Mesendoderm (in vitro differentiated cells): ENCODE data around the gene ZNF628.

Experiments
- DNase-seq: peaks from one replicate; pipeline ENCODE4 v3.0.0; 2013
- H2AK5ac ChIP-seq: 2 replicates; pipeline ENCODE4 v1.6.1; 2013; ENCODE audit warnings: low read length, inconsistent platforms
- H2BK120ac ChIP-seq: 2 replicates; pipeline ENCODE4 v1.6.1; 2013; ENCODE audit warnings: low read depth, mild to moderate bottlenecking, low read length, moderate library complexity, mixed read lengths
- H2BK15ac ChIP-seq: replicated peaks from 2 replicates; pipeline ENCODE4 v1.6.1; 2013; ENCODE audit warnings: low read depth, mild to moderate bottlenecking, moderate library complexity
- H2BK5ac ChIP-seq: 2 replicates; pipeline ENCODE4 v1.6.1; 2013; ENCODE audit warnings: low read length, inconsistent platforms
- H3K18ac ChIP-seq: 2 replicates; pipeline ENCODE4 v1.6.1; 2013; ENCODE audit warnings: mild to moderate bottlenecking, low read length, mixed read lengths
- H3K23ac ChIP-seq: one replicate; pipeline ENCODE4 v1.6.1; 2013; ENCODE audit warnings: low read length
- H3K27ac ChIP-seq: 2 replicates; pipeline ENCODE4 v1.5.1; 2013; ENCODE audit warnings: low read depth, mild to moderate bottlenecking, inconsistent platforms, low read length, moderate library complexity
- H3K27me3 ChIP-seq: 2 replicates; pipeline ENCODE4 v1.6.1; 2013; ENCODE audit warnings: low read length, control low read depth, mild to moderate bottlenecking, inconsistent platforms; ENCODE audit not compliant: insufficient read depth, poor library complexity
- H3K36me3 ChIP-seq: 2 replicates; pipeline ENCODE4 v1.6.1; 2013; ENCODE audit warnings: low read length, inconsistent platforms; ENCODE audit not compliant: control insufficient read depth, insufficient read depth
- H3K4ac ChIP-seq: one replicate; pipeline ENCODE4 v1.6.1; 2013; ENCODE audit warnings: low read depth, mild to moderate bottlenecking, low read length, moderate library complexity
- H3K4me1 ChIP-seq: 2 replicates; pipeline ENCODE4 v1.6.1; 2013; ENCODE audit warnings: low read depth, low read length, inconsistent platforms; ENCODE audit not compliant: control insufficient read depth
- H3K4me2 ChIP-seq: 2 replicates; pipeline ENCODE4 v1.6.1; 2013; ENCODE audit warnings: low read length
- H3K4me3 ChIP-seq: 2 replicates; pipeline ENCODE4 v1.5.1; 2013; ENCODE audit warnings: mild to moderate bottlenecking, low read length
- H3K56ac ChIP-seq: one replicate; pipeline ENCODE4 v1.6.1; 2013; ENCODE audit warnings: low read length
- H3K79me1 ChIP-seq: 2 replicates; pipeline ENCODE4 v1.6.1; 2013; ENCODE audit warnings: low read length, inconsistent platforms
- H3K79me2 ChIP-seq: 2 replicates; pipeline ENCODE4 v1.6.1; 2013; ENCODE audit warnings: mild to moderate bottlenecking, low read length; ENCODE audit not compliant: control insufficient read depth, insufficient read depth
- H3K9ac ChIP-seq: 2 replicates; pipeline ENCODE4 v1.6.1; 2013; ENCODE audit warnings: low read length, inconsistent platforms
- H4K5ac ChIP-seq: one replicate; pipeline ENCODE4 v1.6.1; 2013; ENCODE audit warnings: low read length
- H4K8ac ChIP-seq: one replicate; pipeline ENCODE4 v1.6.1; 2013; ENCODE audit warnings: low read depth, mild to moderate bottlenecking, control low read depth, low read length, moderate library complexity
- WGBS: extraction: QIAGEN DNeasy Blood & Tissue Kit; methylation state at CpG from one replicate; pipeline ENCODE4 v1.1.7; 2013; ENCODE audit warnings: low lambda C conversion rate, missing lambda C conversion rate; ENCODE audit not compliant: insufficient coverage; ENCODE audit errors: extremely low coverage; 5-methylcytosine and 5-hydroxymethylcytosine counted together

Gene ZNF628

GRCh38 chr19:55478364-55478763 is 1.9 kb downstream of the ZNF628 start:
- H2BK120ac ChIP-seq = no peak overlapping the region
- H3K4me3 ChIP-seq = no peak overlapping the region
- H3K56ac ChIP-seq = no peak overlapping the region
- no peak overlapping the region for H4K8ac ChIP-seq
- no peak overlapping the region for H2AK5ac ChIP-seq
- peaks cover 2% of the 10 kb centered on the region for H3K4me1 ChIP-seq
- no peak overlapping the region for H3K4me2 ChIP-seq
- peaks cover 9% of the 10 kb centered on the region for H3K79me1 ChIP-seq
- no peak overlapping the region for H4K5ac ChIP-seq
- no peak overlapping the region for H2BK5ac ChIP-seq
- no peak overlapping the region for H3K18ac ChIP-seq
- no peaks in the 10 kb centered on the region for H3K36me3 ChIP-seq
- H3K27me3 ChIP-seq = no peaks in the 10 kb centered on the region
- H3K4ac ChIP-seq = no peak overlapping the region
- no peak overlapping the region for H2BK15ac ChIP-seq
- peaks cover 2% of the 10 kb centered on the region for H3K79me2 ChIP-seq
- WGBS = no CpG with 5 or more reads among the region's 12 CpGs
- H3K23ac ChIP-seq = no peak overlapping the region
- no peak overlapping the region for H3K27ac ChIP-seq
- no peak for DNase-seq
- no peak overlapping the region for H3K9ac ChIP-seq

- peaks cover 2% of the 10 kb centered on the region for H3K79me2 ChIP-seq
- peaks cover 9% of the 10 kb centered on the region for H3K79me1 ChIP-seq
- no peak overlapping the region for H3K4ac ChIP-seq
- no CpG with 5 or more reads among the region's 17 CpGs for WGBS
- H2AK5ac ChIP-seq = no peak overlapping the region
- no peak overlapping the region for H2BK120ac ChIP-seq
- no peak overlapping the region for H2BK15ac ChIP-seq
- H3K23ac ChIP-seq = no peak overlapping the region
- H3K9ac ChIP-seq = no peak overlapping the region
- DNase-seq = no peak
- H3K4me3 ChIP-seq = no peak overlapping the region
- no peak overlapping the region for H3K4me2 ChIP-seq
- H4K8ac ChIP-seq = no peak overlapping the region
- H3K36me3 ChIP-seq = no peaks in the 10 kb centered on the region
- no peak overlapping the region for H3K18ac ChIP-seq
- no peaks in the 10 kb centered on the region for H3K27me3 ChIP-seq
- H4K5ac ChIP-seq = no peak overlapping the region
- no peak overlapping the region for H3K27ac ChIP-seq
- peaks cover 2% of the 10 kb centered on the region for H3K4me1 ChIP-seq
- no peak overlapping the region for H2BK5ac ChIP-seq
- H3K56ac ChIP-seq = peak overlapping the region; percentile 15
Measured at GRCh38 chr19:55479045-55479444, 2.6 kb downstream of the ZNF628 start.

GRCh38 chr19:55479451-55480230 is 3.2 kb downstream of the ZNF628 start:
- Histone ChIP-seq H3K56ac (no peak overlapping the region), H3K9ac (no peak overlapping the region), H3K4ac (no peak overlapping the region), H3K4me1 (peaks cover 2% of the 10 kb centered on the region), H3K27me3 (no peaks in the 10 kb centered on the region), H3K4me3 (no peak overlapping the region), H3K4me2 (no peak overlapping the region), H2AK5ac (no peak overlapping the region), H4K5ac (no peak overlapping the region), H2BK5ac (no peak overlapping the region), H3K27ac (no peak overlapping the region), H3K36me3 (no peaks in the 10 kb centered on the region), H4K8ac (no peak overlapping the region), H2BK120ac (no peak overlapping the region), H3K79me2 (peaks cover 2% of the 10 kb centered on the region), H2BK15ac (no peak overlapping the region), H3K18ac (no peak overlapping the region), H3K23ac (no peak overlapping the region), H3K79me1 (peaks cover 9% of the 10 kb centered on the region)
- DNase-seq = no peak
- no CpG with 5 or more reads among the region's 15 CpGs for WGBS

- Histone ChIP-seq H3K23ac (no peak overlapping the region), H3K36me3 (no peaks in the 10 kb centered on the region), H3K18ac (no peak overlapping the region), H3K27ac (no peak overlapping the region), H3K79me2 (peaks cover 2% of the 10 kb centered on the region), H2AK5ac (no peak overlapping the region), H3K27me3 (no peaks in the 10 kb centered on the region), H4K8ac (no peak overlapping the region), H3K4me1 (peaks cover 2% of the 10 kb centered on the region), H3K56ac (peak overlapping the region; percentile 22), H3K9ac (no peak overlapping the region), H4K5ac (no peak overlapping the region), H2BK5ac (no peak overlapping the region), H2BK120ac (no peak overlapping the region), H3K4ac (no peak overlapping the region), H3K4me2 (no peak overlapping the region), H3K79me1 (peaks cover 10% of the 10 kb centered on the region), H2BK15ac (no peak overlapping the region), H3K4me3 (no peak overlapping the region)
- no peak for DNase-seq
- no CpG with 5 or more reads among the region's 52 CpGs for WGBS
Measured at GRCh38 chr19:55481148-55481793, 4.9 kb downstream of the ZNF628 start.

- Histone ChIP-seq H4K8ac (no peak overlapping the region), H3K4me2 (no peak overlapping the region), H3K9ac (peak overlapping the region; percentile 49), H3K4me1 (peaks cover 2% of the 10 kb centered on the region), H3K4ac (no peak overlapping the region), H3K79me2 (peaks cover 2% of the 10 kb centered on the region), H3K27ac (no peak overlapping the region), H3K36me3 (no peaks in the 10 kb centered on the region), H2AK5ac (no peak overlapping the region), H3K23ac (no peak overlapping the region), H4K5ac (no peak overlapping the region), H2BK15ac (no peak overlapping the region), H3K27me3 (no peaks in the 10 kb centered on the region), H2BK120ac (no peak overlapping the region), H3K4me3 (no peak overlapping the region), H2BK5ac (no peak overlapping the region), H3K56ac (peak overlapping the region; percentile 80), H3K18ac (no peak overlapping the region), H3K79me1 (peaks cover 10% of the 10 kb centered on the region)
- peak; percentile 24 for DNase-seq
- no CpG with 5 or more reads among the region's 40 CpGs for WGBS
Measured at GRCh38 chr19:55481794-55482155, 5.4 kb downstream of the ZNF628 start.
